HG03139 (cell line): ENCODE measurements around the gene DLG2.

Source experiments
- ATAC-seq: cut with Tn5 transposase; IDR thresholded peaks from one replicate; pipeline ENCODE4 v1.9.1; 2021; ENCODE audit not compliant: unreplicated experiment

The DLG2 gene

DNA sequence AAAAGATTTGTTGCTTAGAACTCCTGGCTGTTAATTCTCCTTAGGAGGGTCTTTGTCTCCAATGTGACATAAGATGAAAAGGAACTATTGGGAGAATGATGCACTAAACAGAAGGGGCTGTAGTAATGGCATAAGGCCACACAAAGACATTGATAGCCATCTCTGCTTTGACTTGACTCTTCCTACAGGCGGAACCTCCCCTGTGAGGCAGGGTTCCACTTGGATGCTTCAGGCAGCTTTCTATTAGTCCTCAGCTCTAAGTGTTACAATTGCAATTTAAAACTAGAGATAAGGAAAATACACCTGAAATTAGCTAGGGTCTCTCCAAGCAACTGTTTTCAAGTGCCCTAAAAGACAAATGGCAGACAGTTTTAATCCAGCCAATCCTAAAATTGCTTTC is 1949.4 kb downstream of the DLG2 start:
- ATAC-seq = no peak

DNA sequence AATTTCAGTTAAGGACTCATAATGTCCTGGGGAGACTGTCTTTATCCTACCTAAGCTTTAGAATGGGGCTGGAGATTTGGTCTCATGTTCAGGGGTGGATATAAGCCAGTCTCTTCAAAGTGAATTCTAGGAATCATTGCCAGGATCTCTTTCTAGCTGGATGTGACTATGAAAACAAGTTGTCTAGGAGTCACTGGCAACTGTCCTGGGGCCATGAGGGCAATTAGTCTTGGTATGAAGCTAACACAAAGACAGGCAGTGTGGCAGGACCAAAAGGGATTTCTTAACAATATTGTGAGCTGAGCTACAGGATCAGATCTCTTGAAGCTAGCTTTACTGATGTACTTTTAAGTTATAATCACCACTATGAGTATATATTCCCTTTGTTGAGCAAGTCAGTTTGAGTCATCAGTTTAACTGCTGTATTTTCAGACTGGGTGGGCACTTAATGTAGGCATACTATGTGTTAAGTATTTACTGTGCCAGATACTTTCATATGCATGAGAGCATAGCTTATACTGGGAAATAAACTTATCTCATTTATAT is 1951.0 kb downstream of the DLG2 start:
- no peak for ATAC-seq

DNA sequence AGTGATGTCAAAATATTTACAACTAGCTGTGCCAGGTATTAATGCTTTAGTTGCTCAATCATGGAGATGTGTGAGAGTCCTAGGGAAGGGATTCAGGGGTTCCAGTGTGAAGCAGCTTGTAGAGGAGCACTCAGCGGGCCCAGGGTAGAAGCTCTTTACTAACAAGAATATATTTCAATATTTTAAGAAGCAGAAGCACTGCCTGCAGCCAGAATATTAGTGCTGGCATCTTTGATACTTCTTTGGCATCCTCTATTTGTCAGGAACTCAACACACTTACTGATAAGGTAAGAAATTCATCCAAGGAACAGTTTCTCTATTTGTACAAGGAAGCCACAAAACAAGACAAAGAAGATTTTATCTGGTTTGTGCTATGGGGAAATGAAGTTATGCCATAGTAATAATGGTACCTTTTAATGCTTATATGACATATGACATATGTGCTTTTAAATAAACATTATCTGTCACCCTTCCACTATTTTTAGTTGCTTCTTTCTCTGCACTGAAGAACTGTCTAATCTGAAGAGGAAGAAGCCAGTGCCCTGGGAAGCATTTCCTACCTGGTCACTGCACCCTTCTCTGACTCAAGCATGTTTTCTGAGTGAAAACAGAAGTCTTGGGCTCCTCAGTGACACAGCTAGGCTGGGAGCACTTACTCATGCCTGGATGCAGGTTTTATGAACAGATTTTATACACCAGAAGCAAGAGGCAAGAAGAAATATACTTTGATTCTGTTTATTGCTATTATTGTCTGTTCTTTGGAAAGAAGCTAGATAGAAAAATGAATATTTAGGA is 1952.8 kb downstream of the DLG2 start:
- no peak for ATAC-seq

DNA sequence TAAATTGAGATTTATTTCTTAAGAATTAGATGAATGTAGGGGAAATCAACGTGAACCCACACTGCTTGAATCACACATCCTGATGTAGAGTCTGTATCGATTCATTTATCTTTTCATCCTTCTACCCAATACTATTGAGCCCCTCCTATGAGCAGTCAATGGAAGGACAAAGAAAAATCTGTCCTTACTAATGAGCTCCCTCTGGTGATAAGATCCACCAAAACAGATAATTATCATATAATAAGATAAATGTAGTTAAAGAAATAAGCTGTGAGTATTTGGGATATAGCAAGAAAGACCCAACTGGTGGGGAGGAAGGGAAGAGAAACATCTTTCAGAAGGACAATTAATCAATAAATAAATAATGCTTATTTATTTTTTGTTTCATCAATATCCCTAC is 1955.9 kb downstream of the DLG2 start:
- ATAC-seq = no peak

DNA sequence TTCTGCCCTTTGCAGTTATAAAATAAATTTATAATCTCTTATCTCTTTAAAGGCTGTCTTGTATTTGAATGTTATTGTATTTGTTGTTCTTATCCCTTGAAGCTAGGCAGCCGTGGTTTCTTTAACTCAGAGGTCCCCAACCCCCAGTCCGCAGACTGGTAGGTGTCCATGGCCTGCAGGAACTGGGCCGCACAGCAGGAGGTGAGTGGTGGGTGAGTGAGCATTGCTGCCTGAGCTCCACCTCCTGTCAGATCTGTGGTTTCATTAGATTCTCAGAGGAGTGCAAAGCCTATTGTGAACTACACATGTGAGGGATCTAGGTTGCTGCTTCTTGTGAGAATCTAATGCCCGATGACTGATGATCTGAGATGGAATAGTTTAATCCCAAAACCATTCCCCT is 1961.0 kb downstream of the DLG2 start:
- no peak for ATAC-seq

DNA sequence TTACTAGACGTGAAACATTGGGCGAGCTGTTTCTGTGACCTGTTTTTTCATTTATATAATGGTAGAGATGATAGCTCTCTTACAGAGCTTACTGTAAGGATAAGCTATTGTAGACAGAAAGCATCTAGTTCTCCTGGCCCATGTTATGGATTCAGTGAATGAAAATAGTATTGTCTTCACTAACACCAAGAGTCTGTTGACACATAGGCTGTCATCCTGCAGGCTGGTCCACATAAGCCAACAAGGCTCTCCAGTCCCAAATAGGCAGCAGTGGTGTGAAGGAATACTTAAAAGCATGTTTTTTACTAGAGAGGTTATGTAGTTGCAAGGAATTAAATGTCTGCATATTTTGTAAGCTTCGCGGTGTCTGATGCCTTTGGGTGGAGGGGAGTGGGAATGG is 1963.2 kb downstream of the DLG2 start:
- no peak for ATAC-seq

DNA sequence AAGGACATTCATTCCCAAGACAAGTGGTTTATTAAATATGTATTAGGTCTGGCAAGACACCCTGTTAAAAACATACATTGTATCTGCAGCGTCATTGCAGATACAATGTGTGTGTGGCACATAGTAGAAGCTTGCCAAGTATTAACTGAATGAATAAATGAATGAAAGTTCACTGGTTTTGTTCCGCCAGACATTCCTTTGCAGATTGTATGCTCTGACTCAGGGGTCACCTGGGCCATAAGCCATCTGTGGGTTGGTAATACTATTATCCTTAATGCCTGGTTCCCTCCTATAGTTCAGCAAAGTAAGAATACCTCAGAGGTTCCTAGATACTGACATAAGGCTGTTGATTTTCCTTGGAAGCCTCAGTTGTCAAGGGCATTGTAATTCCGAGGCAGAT is 1963.7 kb downstream of the DLG2 start:
- ATAC-seq = no peak

DNA sequence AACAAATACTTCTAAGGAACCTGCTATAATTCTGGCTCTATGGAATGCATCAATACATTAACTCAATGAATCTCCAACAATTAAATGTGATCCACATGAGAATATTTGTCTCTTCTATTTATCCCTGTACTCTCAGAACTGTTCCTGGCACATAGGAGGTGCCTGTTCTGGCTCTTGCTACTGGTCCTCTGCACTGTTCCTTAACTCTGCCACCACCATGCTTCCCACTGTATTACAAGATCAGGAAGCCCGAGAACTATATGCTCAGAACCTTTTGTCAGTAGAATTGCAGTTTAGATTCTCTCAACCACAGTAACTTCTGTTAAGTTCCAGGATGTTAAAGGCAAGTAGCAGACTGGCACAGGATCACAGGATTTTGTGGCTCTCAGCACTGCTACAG is 1964.7 kb downstream of the DLG2 start:
- ATAC-seq = no peak

DNA sequence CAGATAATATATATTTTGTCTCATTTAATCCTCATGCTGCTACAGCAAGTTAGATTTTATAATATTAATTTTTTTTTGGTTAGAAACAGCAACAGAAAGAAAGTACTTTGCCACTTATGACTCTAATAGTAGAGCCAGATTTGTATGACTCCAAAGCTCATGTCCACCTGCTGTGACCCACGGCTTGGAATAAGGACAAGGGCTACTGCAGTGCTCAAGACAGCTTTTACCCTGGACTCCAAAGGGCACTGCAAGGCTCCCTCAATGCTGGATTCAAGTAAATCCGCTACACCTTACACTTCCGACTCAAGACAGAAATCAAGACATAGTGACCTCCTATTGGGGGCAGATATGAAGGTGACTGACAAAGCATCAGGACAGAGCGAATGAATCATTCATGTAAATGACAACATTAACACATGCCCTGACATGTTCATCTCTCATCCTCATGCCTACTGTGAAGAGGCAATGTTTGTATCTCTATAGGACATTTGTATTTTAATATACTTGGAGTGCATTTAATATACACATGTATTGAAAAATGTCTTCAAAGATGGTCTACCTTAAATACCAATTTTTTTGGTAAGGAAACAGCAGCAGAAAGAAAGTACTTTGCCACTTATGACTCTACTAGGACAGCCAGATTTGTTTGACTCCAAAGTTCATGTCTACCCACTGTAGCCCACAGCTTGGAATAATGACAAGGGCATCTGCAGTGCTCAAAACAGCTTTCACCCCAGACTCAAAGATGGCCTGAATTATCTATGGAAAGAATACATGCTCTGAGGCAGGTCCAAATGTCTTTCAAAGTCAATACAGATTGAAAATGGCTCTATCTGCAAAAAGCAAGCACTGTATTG is 1965.4 kb downstream of the DLG2 start:
- ATAC-seq = no peak

DNA sequence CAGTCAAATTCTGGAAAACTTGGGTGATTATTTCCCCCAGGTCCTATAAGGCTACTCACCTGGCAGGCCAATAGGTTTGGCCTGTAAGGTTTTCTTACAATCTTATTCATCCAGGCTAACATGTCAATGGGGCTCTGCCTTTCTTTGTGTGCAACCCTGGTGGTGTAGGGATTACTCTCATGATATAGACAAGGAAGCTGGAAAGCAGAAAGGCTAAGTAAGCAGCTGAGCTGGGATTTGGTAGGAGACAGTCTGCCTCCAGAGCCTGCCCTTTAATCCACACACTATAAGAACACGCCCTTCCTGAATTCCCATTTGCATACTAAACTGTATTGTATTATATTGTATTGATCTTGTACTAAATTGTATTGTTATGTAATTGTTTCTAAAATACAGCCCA is 1967.7 kb downstream of the DLG2 start:
- no peak for ATAC-seq

DNA sequence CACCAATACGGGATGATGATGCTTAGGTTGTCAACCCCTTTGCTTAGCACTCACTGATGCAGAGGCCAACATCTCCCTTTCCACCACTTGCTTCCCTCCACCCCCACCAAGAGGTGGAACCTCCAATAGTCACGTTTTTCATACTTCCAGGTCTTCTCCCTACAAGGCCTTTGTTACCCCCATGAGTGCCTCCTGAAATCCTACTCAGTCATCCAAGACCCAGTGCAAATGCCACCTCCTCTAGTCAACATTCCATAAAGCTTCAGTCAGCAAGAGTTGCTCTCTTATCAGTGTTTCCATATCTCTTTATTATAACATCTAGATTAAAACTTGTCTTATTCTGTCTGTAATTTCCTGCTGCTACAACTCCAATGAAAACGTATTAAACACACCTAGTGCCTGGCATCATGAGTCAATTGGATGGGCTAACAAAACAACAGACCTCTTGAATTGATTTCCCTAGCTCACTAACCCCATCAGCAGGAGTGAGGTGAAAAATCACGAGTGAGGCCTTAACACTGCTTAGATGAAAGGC is 1970.3 kb downstream of the DLG2 start:
- ATAC-seq = no peak

DNA sequence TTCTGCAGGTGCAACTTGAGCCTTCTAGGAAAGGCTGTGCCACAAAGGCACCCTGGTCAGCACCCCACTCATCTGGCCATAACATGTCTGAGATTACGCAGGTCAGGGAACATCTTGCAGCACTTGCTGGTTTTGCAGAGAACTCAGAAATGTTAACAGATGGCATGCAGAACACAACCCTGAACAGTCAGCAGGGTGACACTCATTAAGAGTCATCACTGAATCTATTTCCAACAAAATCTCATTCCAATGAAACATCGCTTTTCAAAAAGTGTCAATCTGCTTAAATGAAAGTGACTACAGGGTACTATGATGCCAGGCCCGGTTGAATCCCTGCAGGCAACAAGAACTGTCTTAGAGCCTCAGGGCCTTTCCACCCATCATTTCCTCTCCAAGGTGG is 1971.2 kb downstream of the DLG2 start:
- ATAC-seq = no peak

DNA sequence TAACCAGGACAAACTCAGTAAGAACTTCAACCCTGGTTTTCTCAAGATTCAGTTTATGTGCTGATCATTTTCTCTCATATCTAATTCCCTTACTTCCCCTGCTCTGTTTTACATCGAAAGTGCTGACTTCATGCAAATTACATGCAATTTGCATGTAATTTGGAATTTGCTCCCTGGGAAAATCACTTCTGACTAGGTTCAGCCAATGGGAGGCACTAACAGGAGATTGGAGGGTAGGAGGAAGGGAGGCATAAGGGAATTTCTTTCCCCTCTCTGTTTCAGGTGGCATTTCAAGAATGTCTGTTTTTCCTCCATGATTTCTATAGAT is 1977.7 kb downstream of the DLG2 start:
- no peak for ATAC-seq

DNA sequence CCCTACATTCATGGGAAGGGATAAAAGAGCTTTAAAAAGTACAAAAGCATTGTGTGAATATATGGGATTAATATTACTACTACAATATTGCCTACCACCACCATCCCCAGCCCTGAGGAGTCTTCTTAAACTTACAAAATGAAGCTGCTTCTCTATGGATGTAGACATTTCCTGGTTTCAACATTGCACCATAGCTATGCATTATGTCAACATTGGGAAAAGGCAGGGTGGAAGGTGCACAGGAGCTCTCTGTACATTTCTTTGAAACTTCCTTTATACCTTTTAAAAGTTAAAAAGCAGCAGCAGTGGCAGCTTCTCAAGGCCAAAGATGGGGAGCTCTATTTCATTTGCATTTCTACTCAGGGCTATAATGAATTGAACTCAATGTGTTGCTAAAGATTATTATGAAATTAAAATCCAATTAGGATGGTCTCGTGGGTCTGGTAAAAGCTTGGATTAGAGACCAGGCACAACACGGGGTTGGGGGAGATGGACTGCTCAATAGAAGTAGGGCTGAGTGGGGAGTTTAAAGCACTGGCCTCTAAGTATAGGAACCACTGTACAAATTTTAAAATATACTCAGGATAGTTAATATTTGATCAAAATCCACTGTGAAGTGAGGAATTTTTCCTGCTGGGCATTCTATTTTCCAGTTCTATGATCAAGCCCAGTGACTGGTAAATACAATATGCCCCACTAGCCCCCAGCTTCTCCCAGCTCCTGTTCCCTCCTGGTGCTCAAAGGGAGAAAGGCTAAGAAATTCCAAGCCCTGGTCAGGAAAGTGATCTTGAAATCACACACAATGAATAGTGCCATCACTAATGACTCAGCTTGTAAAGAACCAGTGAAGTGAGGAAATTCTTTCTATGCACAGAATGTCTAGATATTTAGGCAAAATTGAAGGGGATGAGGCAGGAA is 1978.3 kb downstream of the DLG2 start:
- ATAC-seq = no peak

DNA sequence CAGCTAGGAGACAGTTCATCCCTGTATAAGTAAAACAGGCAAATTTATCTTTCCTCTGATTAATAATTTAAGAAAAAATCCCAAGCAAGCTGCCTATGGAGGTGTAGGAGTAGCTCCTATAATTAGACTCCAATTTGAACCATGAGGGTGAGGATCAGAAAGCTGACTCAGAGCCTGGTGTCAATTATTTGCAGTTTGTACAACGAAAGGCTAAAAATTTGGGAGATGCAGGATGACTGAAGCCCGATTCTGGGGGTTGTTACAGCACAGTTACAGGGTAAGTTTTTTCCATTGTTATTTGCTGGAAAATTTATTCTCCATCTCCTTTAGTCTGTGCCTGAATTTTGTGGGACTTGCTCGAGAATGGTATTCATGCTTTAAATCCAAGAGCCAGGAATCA is 1981.6 kb downstream of the DLG2 start:
- no peak for ATAC-seq

DNA sequence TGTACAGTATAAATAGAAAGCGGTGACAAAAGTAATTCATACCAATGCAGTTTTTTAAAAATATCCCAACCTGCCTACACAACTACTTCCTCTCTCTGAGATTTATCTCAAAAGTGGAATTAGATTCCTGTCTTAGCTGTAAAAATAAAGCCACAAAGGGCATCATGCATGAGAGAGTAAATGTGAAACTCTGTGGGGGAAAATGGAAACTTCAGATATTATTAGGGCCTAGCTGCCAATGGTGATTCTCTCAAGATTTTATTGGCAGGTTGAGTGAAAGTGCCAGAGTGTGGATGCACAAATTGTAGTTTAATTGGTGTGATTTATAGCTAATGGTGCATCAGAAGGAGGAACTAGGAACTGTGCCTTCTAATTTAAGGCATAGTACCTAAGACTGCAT is 1984.0 kb downstream of the DLG2 start:
- no peak for ATAC-seq

DNA sequence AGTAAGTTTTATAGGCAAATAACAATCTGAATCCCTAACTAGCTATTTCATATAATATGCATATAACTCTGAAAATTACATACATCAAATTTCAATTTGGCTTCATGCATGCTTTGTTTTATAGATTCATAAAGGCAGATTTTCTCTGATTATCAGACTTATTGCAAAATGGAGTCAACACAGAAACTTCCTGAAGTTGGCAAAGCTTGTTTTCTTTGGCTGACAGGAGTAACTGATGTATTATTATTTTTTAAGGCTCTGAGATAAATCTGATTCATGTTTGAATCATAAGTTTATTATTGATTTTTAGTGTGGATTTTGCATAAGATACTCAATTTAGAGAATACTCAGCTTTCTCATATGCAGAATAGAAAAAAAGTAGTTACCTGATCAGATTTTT is 1984.6 kb downstream of the DLG2 start:
- no peak for ATAC-seq

DNA sequence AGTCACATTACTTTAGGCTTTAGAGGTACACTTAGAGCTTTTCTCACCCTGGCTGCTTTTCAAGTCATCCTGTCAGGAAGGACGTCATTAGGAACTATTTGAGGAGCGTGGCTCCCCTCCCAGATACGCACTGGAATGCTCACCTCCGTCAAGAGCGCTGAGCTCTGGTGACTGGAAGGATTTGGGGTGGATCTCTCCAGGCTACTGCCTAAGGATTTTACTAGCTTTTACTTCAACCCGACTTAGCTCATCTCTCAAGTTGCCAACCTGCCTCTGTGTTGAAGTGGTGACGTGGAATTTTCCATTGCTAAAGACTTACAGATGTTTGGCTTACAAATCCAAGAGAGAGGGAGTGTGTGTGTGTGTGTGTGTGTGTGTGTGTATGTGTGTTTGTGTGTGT is 1985.6 kb downstream of the DLG2 start:
- ATAC-seq = no peak

DNA sequence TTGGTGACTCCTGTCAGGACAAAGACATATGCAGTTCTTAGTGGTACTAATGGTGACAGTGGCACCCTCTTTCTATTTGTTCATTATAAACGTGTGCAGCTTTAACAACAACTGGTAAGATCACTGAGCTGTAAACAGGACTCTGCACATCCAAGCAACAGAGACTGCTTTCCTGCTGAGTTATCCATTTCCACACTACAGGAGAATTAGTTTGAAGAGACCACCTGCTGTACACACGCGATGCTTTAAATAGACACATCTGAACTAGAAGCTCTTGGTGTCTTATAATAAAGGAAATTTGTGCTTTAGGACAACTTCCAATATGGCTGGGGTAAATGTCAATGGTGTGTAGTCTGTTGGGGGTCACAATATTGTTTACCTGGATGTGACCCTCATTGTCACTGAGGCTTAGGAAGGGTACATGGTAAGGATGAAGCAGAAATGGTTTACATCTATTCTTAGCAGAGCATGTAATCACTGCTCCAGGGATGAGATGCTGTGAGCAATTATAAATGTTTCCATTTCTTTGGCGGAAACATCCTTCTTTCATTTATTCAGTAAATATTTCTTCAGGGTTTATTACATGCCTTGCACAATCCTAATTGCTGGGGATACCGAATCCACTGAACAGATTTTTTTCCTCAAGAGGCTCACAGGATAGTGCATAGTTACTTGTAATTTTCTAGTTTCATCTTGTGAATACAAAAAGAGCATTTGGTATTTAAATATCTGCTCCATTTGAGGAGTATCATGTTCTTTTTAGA is 1987.0 kb downstream of the DLG2 start:
- ATAC-seq = no peak

DNA sequence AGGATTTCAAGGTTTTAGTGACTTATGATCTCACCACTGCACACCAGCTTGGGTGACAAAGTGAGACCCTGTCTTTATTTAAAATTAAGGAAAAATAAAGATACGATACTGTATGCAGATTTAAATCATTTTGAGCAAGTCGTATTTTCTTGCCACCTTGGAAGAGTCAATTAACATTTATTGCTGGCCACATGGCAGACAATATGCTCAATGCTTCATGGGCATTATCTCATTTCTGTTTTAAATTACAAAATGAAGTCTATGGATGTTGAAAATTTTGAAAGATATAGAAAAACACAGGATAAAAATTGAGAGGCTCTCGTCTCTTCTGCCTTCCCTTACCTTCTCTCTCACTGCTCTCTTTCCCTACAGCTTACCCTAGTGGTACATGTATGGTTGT is 1992.0 kb downstream of the DLG2 start:
- no peak for ATAC-seq
